SK-MEL-5 (cell line): ENCODE measurements around the gene MIOS. TPM values are rescaled to one million over a fixed set of nuclear protein-coding genes. Genes with fewer than 3 reads are reported as not detected.

Experiments used
- DNase-seq: peaks from one replicate; pipeline ENCODE4 v3.0.0-alpha.2; 2016; ENCODE audit warnings: low read depth, low spot score
- in situ Hi-C: cut with HindIII; loops from 2 replicates; pipeline ENCODE4 v1.10.0; 2016; ENCODE audit warnings: low sequenced_read_pairs, high pct_unique_total_duplicates, low pct_unique_long_range_greater_than_20kb
- polyA plus RNA-seq, 2 experiments: library from polyadenylated mRNA; depleted of rRNA; stranded (reverse); fragments of >200 nt; gene quantifications; 2 replicates each; pipeline ENCODE4 v1.2.3, GENCODE V29; 2015
- total RNA-seq: library from RNA; depleted of rRNA; stranded (reverse); fragments of >200 nt; shearing (Covaris generic); gene quantifications from 2 replicates; pipeline ENCODE4 v1.2.3, GENCODE V29; 2014; rRNA removed

The MIOS gene
- 49.2 and 51.2 TPM in 2 replicates for total RNA-seq
- 28.3 and 38.1 TPM in 2 replicates for polyA plus RNA-seq (2015; cell fraction: cytosol; rRNA removed)
- polyA plus RNA-seq (2015; cell fraction: nucleus; rRNA removed), result 57.5 and 87.0 TPM in 2 replicates

GRCh38 chr7:7566651-7567611 is at the start of gene MIOS:
Gene MIOS (plus strand): TSS chr7:7566884. CDS start chr7:7572476, 5,592 bp downstream.
- in situ Hi-C loops, result no loop called here
- DNase-seq, result peak; percentile 87

GRCh38 chr7:7517754-7518153 is 48.9 kb upstream of the MIOS start:
- in situ Hi-C loops, result loop anchor here (25.0 kb wide), 1 partner anchor 105 kb away; no protein-coding TSS in a partner anchor
- no peak for DNase-seq

- in situ Hi-C loops, result loop anchor here (25.0 kb wide), 1 partner anchor 107 kb away; no protein-coding TSS in a partner anchor
- DNase-seq, result no peak
Observed at GRCh38 chr7:7519056-7519455, 47.6 kb upstream of the MIOS start.

GRCh38 chr7:7519528-7519927 is 47.2 kb upstream of the MIOS start:
- in situ Hi-C loops, result loop anchor here (25.0 kb wide), 1 partner anchor 107 kb away; no protein-coding TSS in a partner anchor
- no peak for DNase-seq

- in situ Hi-C loops, result loop anchor here (25.0 kb wide), 1 partner anchor 109 kb away; no protein-coding TSS in a partner anchor
- peak; percentile 41 for DNase-seq
Observed at GRCh38 chr7:7521259-7521658, 45.4 kb upstream of the MIOS start.

GRCh38 chr7:7522421-7522820 is 44.3 kb upstream of the MIOS start:
- no peak for DNase-seq
- in situ Hi-C loops, result loop anchor here (25.0 kb wide), 1 partner anchor 110 kb away; no protein-coding TSS in a partner anchor

GRCh38 chr7:7524121-7524520 is 42.6 kb upstream of the MIOS start:
- peak; percentile 24 for DNase-seq
- in situ Hi-C loops, result loop anchor here (25.0 kb wide), 1 partner anchor 112 kb away; no protein-coding TSS in a partner anchor

- in situ Hi-C loops, result no loop called here
- DNase-seq, result no peak
Observed at GRCh38 chr7:7526006-7526405, 40.7 kb upstream of the MIOS start.

- in situ Hi-C loops, result no loop called here
- peak; percentile 40 for DNase-seq
Observed at GRCh38 chr7:7527047-7527446, 39.6 kb upstream of the MIOS start.

- DNase-seq, result no peak
- in situ Hi-C loops, result no loop called here
Observed at GRCh38 chr7:7529328-7529727, 37.4 kb upstream of the MIOS start.

- no peak for DNase-seq
- in situ Hi-C loops, result no loop called here
Observed at GRCh38 chr7:7533831-7534430, 32.8 kb upstream of the MIOS start.

- no peak for DNase-seq
- in situ Hi-C loops, result no loop called here
Observed at GRCh38 chr7:7535691-7536090, 31.0 kb upstream of the MIOS start, which contains the start of gene COL28A1. Gene COL28A1 (minus strand): TSS chr7:7535873. CDS start chr7:7532875, 2,998 bp downstream.

- in situ Hi-C loops, result no loop called here
- no peak for DNase-seq
Observed at GRCh38 chr7:7536396-7537019, 30.2 kb upstream of the MIOS start.

- no peak for DNase-seq
- in situ Hi-C loops, result no loop called here
Observed at GRCh38 chr7:7537711-7538110, 29.0 kb upstream of the MIOS start.

- in situ Hi-C loops, result no loop called here
- DNase-seq, result no peak
Observed at GRCh38 chr7:7539152-7539551, 27.5 kb upstream of the MIOS start.

- in situ Hi-C loops, result no loop called here
- DNase-seq, result no peak
Observed at GRCh38 chr7:7539711-7540110, 27.0 kb upstream of the MIOS start.

GRCh38 chr7:7542251-7542835 is 24.3 kb upstream of the MIOS start:
- in situ Hi-C loops, result no loop called here

More at GRCh38 chr7:7542251-7542835, 24.3 kb upstream of the MIOS start:
- DNase-seq, result no peak
